ENCODE data around the gene ZBTB9. TPM values are rescaled to one million over a fixed set of nuclear protein-coding genes. Genes with fewer than 3 reads are reported as not detected.

Gene ZBTB9
- 10 to 100 TPM; 14.1 to 16.9 (median 14.6) TPM for polyA plus RNA-seq (ENCODE audit: insufficient read length in 4 of 4)

- DNase-seq (ENCODE audit: low read depth in 4 of 4, low spot score in 2 of 4): peak; percentile 77 to 92 (median 87)
These were observed at the start of gene ZBTB9 for GRCh38 chr6:33454009-33454946. Gene ZBTB9, plus strand, starts transcription at chr6:33454576. Its CDS starts 525 bp downstream, at chr6:33455101.

GRCh38 chr6:33404884-33405283 lies 49.5 kb upstream of the ZBTB9 start:
- no peak for DNase-seq (ENCODE audit: low read depth in 4 of 4, low spot score in 2 of 4)

GRCh38 chr6:33405386-33405940 lies 48.9 kb upstream of the ZBTB9 start:
- DNase-seq (ENCODE audit: low read depth in 4 of 4, low spot score in 2 of 4): no peak

- no peak for DNase-seq (ENCODE audit: low read depth in 4 of 4, low spot score in 2 of 4)
These were observed 48.2 kb upstream of the ZBTB9 start for GRCh38 chr6:33406126-33406525.

- DNase-seq (ENCODE audit: low read depth in 4 of 4, low spot score in 2 of 4): no peak
These were observed 47.2 kb upstream of the ZBTB9 start for GRCh38 chr6:33407132-33407718.

GRCh38 chr6:33410050-33410710 lies 44.2 kb upstream of the ZBTB9 start:
- DNase-seq (ENCODE audit: low read depth in 4 of 4, low spot score in 2 of 4): peak in 3 of 4 donors; percentile 89 to 95 (median 93)

GRCh38 chr6:33410711-33411631 lies 43.4 kb upstream of the ZBTB9 start, which contains the start of gene PHF1:
Gene PHF1, plus strand, starts transcription at chr6:33411014. Its CDS starts 1,250 bp downstream, at chr6:33412264.
- no peak for DNase-seq (ENCODE audit: low read depth in 4 of 4, low spot score in 2 of 4)

- DNase-seq (ENCODE audit: low read depth in 4 of 4, low spot score in 2 of 4): no peak
These were observed 42.8 kb upstream of the ZBTB9 start for GRCh38 chr6:33411632-33412005.

- DNase-seq (ENCODE audit: low read depth in 4 of 4, low spot score in 2 of 4): no peak
These were observed 42.0 kb upstream of the ZBTB9 start for GRCh38 chr6:33412140-33413009.

- no peak for DNase-seq (ENCODE audit: low read depth in 4 of 4, low spot score in 2 of 4)
These were observed 40.9 kb upstream of the ZBTB9 start for GRCh38 chr6:33413241-33414120.

GRCh38 chr6:33414592-33415271 lies 39.6 kb upstream of the ZBTB9 start:
- DNase-seq (ENCODE audit: low read depth in 4 of 4, low spot score in 2 of 4): no peak

GRCh38 chr6:33415831-33416230 lies 38.5 kb upstream of the ZBTB9 start:
- no peak for DNase-seq (ENCODE audit: low read depth in 4 of 4, low spot score in 2 of 4)

- no peak for DNase-seq (ENCODE audit: low read depth in 4 of 4, low spot score in 2 of 4)
These were observed 37.8 kb upstream of the ZBTB9 start for GRCh38 chr6:33416386-33417127.

GRCh38 chr6:33417128-33417902 lies 37.1 kb upstream of the ZBTB9 start:
- no peak for DNase-seq (ENCODE audit: low read depth in 4 of 4, low spot score in 2 of 4)

GRCh38 chr6:33417903-33418689 lies 36.3 kb upstream of the ZBTB9 start, which contains the start of gene CUTA:
Gene CUTA, minus strand, starts transcription at chr6:33418107. Its CDS starts 107 bp downstream, at chr6:33418000.
- DNase-seq (ENCODE audit: low read depth in 4 of 4, low spot score in 2 of 4): peak in 3 of 4 donors; percentile 95 to 99 (median 98)
